ENCODE measurements around the gene C17orf78.
A peak's percentile ranks its signal among the peaks of the same experiment; 100 is the strongest.

Gene C17orf78

DNA sequence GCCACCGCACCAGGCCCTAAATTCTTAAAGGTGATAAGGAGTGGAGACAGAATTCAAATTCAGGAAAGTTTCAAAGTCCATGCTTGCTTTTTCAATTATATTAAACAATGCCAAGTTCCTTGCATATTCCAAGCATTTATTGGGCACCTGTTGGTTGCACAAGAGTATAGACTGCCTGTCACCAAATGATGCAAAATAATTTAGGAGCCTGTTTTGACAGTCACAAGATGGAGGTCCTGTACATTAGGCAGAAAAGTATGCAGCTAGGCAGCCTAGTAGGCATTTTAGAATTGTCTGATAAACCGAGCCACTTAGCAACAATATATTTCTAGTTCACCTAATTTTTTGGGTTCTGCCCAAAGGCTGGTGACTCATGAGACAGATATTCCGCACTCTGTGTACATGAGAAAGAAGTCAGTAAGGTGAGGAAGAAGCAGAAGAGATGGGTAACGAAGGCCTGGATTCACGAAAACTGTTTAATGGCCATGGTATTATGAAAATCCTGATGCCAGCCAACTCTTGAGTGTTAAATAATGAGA is 23.5 kb downstream of the C17orf78 start:
- no peaks in the 10 kb centered on the region for H3K9me3 ChIP-seq (ENCODE audit: control insufficient read depth, insufficient read depth, low read depth, low read length)
- no peak overlapping the region for H3K27ac ChIP-seq (ENCODE audit: extremely low read depth, low read depth, low read length)
- POLR2A ChIA-PET, result no interaction called here
- peaks cover 0 to 3% of the 10 kb centered on the region in 2 experiments; a peak in 2 of 3 replicates for H3K36me3 ChIP-seq (ENCODE audit: control insufficient read depth in 2 of 2, insufficient read depth in 1 of 2, low read length in 2 of 2)
- H3K4me3 ChIP-seq (ENCODE audit: low read depth, low read length), result no peak overlapping the region
- H3K4me1 ChIP-seq (ENCODE audit: control insufficient read depth, insufficient read depth, low read length), result no peaks in the 10 kb centered on the region
- CTCF ChIA-PET, result interaction anchor here (1.1 to 2.4 kb wide), 3 partner anchors 25 to 38 kb away, joined by 3 to 83 read pairs (median 12); partner anchors contain the start of gene C17orf78
- TF ChIP-seq ZFP41 (tag by site-specific recombination; IDR thresholded peaks at IDR 0.05; ENCODE audit: borderline replicate concordance) (no peak), ZBTB17 (tag by site-specific recombination; IDR thresholded peaks at IDR 0.05) (peak; percentile 22; the same call in 1 of the 2 replicates), ZNF311 (tag by site-specific recombination; IDR thresholded peaks at IDR 0.05; ENCODE audit: borderline replicate concordance) (no peak), ZNF121 (tag by site-specific recombination; IDR thresholded peaks at IDR 0.05) (no peak), ZNF473 (tag by site-specific recombination; IDR thresholded peaks at IDR 0.05) (no peak), ZNF843 (tag by site-specific recombination; IDR thresholded peaks at IDR 0.05) (no peak), SP7 (tag by site-specific recombination; IDR thresholded peaks at IDR 0.05) (no peak), ZSCAN18 (tag by site-specific recombination; IDR thresholded peaks at IDR 0.05) (no peak), ZNF10 (tag by site-specific recombination; IDR thresholded peaks at IDR 0.05) (peak; percentile 43; the same call in 1 of the 2 replicates), SCRT2 (tag by site-specific recombination; IDR thresholded peaks at IDR 0.05) (peak; percentile 75), ZNF548 (tag by site-specific recombination; IDR thresholded peaks at IDR 0.05) (no peak)
- TF ChIP-seq, protein P1, sequence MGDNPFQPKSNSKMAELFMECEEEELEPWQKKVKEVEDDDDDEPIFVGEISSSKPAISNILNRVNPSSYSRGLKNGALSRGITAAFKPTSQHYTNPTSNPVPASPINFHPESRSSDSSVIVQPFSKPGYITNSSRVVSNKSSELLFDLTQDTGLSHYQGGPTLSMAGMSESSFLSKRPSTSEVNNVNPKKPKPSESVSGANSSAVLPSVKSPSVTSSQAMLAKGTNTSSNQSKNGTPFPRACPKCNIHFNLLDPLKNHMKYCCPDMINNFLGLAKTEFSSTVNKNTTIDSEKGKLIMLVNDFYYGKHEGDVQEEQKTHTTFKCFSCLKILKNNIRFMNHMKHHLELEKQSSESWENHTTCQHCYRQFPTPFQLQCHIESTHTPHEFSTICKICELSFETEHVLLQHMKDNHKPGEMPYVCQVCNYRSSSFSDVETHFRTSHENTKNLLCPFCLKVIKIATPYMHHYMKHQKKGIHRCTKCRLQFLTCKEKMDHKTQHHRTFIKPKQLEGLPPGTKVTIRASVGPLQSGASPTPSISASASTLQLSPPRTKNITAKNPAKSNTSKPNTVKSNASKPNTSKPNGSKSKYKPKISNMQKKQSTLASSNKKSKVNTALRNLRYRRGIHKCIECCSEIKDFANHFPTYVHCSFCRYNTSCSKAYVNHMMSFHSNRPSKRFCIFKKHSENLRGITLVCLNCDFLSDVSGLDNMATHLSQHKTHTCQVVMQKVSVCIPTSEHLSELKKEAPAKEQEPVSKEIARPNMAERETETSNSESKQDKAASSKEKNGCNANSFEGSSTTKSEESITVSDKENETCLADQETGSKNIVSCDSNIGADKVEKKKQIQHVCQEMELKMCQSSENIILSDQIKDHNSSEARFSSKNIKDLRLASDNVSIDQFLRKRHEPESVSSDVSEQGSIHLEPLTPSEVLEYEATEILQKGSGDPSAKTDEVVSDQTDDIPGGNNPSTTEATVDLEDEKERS (tag by site-specific recombination; IDR thresholded peaks at IDR 0.05), result no peak

DNA sequence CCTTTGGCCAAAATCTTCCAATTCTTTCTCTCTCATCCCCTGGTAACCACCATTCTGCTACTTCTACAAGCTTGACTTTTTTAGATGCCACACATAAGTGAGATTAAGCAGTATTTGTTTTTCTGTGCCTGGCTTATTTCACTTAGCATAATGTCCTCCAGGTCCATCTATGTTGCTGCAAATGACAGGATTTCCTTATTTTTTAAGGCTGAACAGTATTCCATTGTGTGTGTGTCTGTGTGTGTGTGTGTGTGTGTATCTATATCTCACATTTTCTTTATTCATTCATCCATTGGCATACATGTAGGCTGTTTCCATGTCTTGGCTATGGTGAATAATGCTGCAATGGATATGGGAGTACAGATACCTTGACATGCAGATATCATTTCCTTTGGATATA is 24.7 kb downstream of the C17orf78 start:
- ChIA-PET CTCF (interaction anchor here (0.6 to 1.6 kb wide), 2 partner anchors 27 to 1636 kb away, joined by 3 to 12 read pairs; no protein-coding TSS in a partner anchor), POLR2A (no interaction called here)
- no peak overlapping the region for H3K27ac ChIP-seq (ENCODE audit: extremely low read depth, low read depth, low read length)
- peaks cover 5% of the 10 kb centered on the region for H3K4me1 ChIP-seq (ENCODE audit: control insufficient read depth, insufficient read depth, low read length)
- no peaks in the 10 kb centered on the region for H3K9me3 ChIP-seq (ENCODE audit: control insufficient read depth, insufficient read depth, low read depth, low read length)
- 0 out of 2 replicates have a peak, but pooled peaks have one; percentile 21 for TF ChIP-seq ZBTB17 (tag by site-specific recombination; IDR thresholded peaks at IDR 0.05)
- peak; percentile 53; the same call in 1 of the 2 replicates for TF ChIP-seq ZSCAN4 (tag by site-specific recombination; IDR thresholded peaks at IDR 0.05)
- TF ChIP-seq ZNF146 (tag by site-specific recombination; IDR thresholded peaks at IDR 0.05), result peak; percentile 33; the same call in 1 of the 2 replicates
- TF ChIP-seq ZSCAN5A (tag by site-specific recombination; IDR thresholded peaks at IDR 0.05), result no peak
- TF ChIP-seq ZNF510 (tag by site-specific recombination; IDR thresholded peaks at IDR 0.05; ENCODE audit: insufficient replicate concordance), result no peak
- H3K36me3 ChIP-seq (ENCODE audit: control insufficient read depth in 2 of 2, insufficient read depth in 1 of 2, low read length in 2 of 2), result peaks cover 0 to 6% of the 10 kb centered on the region in 2 experiments; a peak in 2 of 3 replicates
- no peak overlapping the region for H3K4me3 ChIP-seq (ENCODE audit: low read depth, low read length)
